ENCODE measurements around the gene FAAP20. TPM values are rescaled to one million over a fixed set of nuclear protein-coding genes. Genes with fewer than 3 reads are reported as not detected.
A peak's percentile ranks its signal among the peaks of the same experiment; 100 is the strongest.
"Not testable (repeated sequence)": the region's sequence is repeated elsewhere in the genome, so short reads cannot be mapped to it uniquely, and the experiment has no call there.

The FAAP20 gene
- total RNA-seq, 2 donors from 2014 or later: 44.6 to 48.6 TPM

DNA sequence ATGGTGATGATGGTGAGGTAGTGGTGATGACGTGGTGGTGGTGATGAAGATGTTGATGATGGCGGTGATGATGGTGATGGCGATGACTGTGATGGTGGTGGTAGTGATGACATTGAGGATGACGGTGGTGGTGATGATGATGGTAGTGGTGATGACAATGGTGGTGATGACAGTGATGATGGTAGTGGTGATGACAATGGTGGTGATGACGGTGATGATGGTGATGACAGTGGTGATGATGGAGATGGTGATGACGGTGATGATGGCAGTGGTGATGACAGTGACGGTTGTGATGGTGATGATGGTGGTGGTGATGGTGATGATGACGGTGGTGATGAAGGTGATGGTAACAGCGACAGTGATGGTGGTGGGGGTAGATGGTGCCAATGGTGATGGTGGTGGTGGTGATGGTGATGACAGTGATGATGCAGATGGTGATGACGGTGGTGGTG is 39.4 kb downstream of the FAAP20 start:
- no peaks in the 10 kb centered on the region for H3K9me3 ChIP-seq (ENCODE audit: control insufficient read depth, low read length, poor library complexity, severe bottlenecking)
- ATAC-seq (no peak), DNase-seq (no peak)
- H3K4me1 Mint-ChIP-seq: peaks cover 4% of the 10 kb centered on the region
- H3K27me3 Mint-ChIP-seq: no peaks in the 10 kb centered on the region
- H3K36me3 Mint-ChIP-seq (ENCODE audit: low read depth): peaks cover 7% of the 10 kb centered on the region
- H3K27ac Mint-ChIP-seq: no peak overlapping the region
- no peak overlapping the region for H3K4me3 Mint-ChIP-seq

DNA sequence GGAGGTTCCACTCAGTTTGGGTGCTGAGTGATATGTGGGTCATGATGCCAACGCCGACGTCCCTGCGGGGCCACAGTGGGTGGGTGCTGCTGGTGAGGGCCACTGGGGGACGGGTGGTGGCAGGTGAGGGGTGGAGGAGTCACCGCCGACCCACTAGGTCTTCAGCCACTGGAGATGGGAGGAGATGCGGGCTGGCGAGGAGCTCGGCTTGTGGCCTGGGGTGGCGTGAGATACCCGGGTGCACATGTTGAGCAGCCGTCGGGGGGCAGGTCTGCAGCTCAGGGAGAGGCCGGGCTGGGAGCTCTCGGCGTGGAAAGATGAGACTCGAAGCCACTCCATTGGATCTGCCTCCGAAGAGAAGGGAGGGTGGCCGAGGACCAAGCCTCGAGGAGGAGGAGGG is 40.5 kb downstream of the FAAP20 start:
- Mint-ChIP-seq H3K4me3 (no peak overlapping the region), H3K36me3 (ENCODE audit: low read depth) (peaks cover 7% of the 10 kb centered on the region), H3K27ac (no peak overlapping the region), H3K27me3 (no peaks in the 10 kb centered on the region), H3K4me1 (peaks cover 4% of the 10 kb centered on the region)
- ATAC-seq (no peak), DNase-seq (no peak)
- no peaks in the 10 kb centered on the region for H3K9me3 ChIP-seq (ENCODE audit: control insufficient read depth, low read length, poor library complexity, severe bottlenecking)

DNA sequence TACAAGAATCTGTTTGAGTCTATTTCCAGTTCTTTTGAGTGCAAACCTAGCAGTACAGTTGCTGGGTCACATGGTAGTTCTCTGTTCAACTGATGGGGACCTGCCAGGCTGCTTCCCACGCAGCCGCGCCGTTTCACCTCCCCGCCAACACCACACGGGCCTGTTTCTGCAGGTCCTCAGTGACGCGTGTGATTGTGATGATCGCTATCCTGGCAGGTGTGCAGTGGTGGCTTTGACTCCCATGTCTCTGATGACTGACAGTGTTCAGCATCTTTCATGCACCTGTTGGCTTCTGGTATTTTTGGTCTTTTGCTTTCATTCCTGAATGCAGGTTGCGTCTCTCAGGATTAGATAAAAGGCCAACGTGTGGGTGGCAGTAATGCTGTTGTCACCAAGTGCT is 41.6 kb downstream of the FAAP20 start:
- ATAC-seq (no peak), DNase-seq (no peak)
- peaks cover 2% of the 10 kb centered on the region for H3K4me1 Mint-ChIP-seq
- no peak overlapping the region for H3K27ac Mint-ChIP-seq
- H3K27me3 Mint-ChIP-seq: no peaks in the 10 kb centered on the region
- peak overlapping the region; percentile 39 for H3K4me3 Mint-ChIP-seq
- no peaks in the 10 kb centered on the region for H3K9me3 ChIP-seq (ENCODE audit: control insufficient read depth, low read length, poor library complexity, severe bottlenecking)
- H3K36me3 Mint-ChIP-seq (ENCODE audit: low read depth): peaks cover 5% of the 10 kb centered on the region

DNA sequence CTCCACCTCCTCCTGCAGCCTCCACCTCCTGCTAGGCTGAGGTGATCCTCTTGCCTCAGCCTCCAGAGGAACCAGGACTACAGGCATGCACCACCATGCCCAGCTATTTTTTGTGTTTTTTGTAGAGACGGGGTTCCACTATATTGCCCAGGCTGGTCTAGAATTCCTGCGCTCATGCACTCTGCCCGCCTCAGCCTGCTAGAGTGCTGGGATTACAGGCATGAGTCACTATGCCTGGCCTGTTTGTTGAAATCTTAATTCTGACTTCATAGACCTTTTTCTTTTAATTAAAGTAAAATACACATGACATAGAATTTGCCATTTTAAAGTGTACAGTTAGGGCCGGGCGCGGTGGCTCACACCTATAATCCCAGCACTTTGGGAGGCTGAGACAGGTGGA is 42.7 kb downstream of the FAAP20 start:
- H3K9me3 ChIP-seq (ENCODE audit: control insufficient read depth, low read length, poor library complexity, severe bottlenecking): no peaks in the 10 kb centered on the region
- no peak for ATAC-seq
- Mint-ChIP-seq H3K4me3 (no peak overlapping the region), H3K4me1 (peaks cover 2% of the 10 kb centered on the region), H3K36me3 (ENCODE audit: low read depth) (peaks cover 5% of the 10 kb centered on the region), H3K27ac (no peak overlapping the region), H3K27me3 (no peaks in the 10 kb centered on the region)
- DNase-seq: no peak

DNA sequence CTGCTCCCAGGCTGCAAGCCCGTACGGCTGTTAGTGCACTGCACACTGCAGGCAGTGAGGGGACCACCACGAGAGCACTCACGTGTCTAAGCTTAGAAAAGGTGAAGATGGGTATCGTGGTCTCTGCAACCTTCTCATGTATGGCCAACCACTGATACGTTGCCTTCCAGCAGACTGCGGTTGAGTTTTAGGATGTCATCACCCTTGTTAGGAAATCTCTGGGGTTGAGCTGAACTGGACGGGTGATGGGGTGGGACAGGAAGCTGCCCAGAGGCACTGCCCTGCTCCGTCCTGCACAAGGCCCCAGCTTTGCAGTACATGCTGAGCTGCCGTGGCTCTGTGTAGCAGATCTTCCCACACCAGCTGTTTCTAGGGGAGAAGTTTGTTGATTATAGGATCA is 43.3 kb downstream of the FAAP20 start:
- no peak overlapping the region for H3K4me3 Mint-ChIP-seq
- DNase-seq (no peak), ATAC-seq (no peak)
- H3K9me3 ChIP-seq (ENCODE audit: control insufficient read depth, low read length, poor library complexity, severe bottlenecking): no peaks in the 10 kb centered on the region
- no peaks in the 10 kb centered on the region for H3K27me3 Mint-ChIP-seq
- no peak overlapping the region for H3K27ac Mint-ChIP-seq
- H3K36me3 Mint-ChIP-seq (ENCODE audit: low read depth): peaks cover 5% of the 10 kb centered on the region
- H3K4me1 Mint-ChIP-seq: peaks cover 2% of the 10 kb centered on the region

DNA sequence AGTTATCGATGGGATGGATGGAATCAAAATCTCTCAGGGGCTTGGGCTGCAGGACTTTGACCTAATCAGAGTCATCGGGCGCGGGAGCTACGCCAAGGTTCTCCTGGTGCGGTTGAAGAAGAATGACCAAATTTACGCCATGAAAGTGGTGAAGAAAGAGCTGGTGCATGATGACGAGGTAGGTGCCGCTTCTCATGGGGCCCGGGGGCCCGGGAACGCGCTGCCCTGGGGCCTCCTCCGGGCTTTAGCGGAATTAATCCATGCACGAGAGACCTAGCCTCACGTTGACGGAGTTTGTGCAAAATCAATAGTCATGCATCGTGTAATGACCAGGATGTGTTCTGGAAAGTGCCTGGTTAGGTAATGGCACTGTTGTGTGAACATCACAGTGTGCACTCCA is 43.8 kb downstream of the FAAP20 start:
- Mint-ChIP-seq H3K4me1 (peaks cover 2% of the 10 kb centered on the region), H3K27ac (no peak overlapping the region), H3K4me3 (no peak overlapping the region), H3K27me3 (no peaks in the 10 kb centered on the region), H3K36me3 (ENCODE audit: low read depth) (peaks cover 5% of the 10 kb centered on the region)
- H3K9me3 ChIP-seq (ENCODE audit: control insufficient read depth, low read length, poor library complexity, severe bottlenecking): no peaks in the 10 kb centered on the region
- ATAC-seq (no peak), DNase-seq (no peak)

DNA sequence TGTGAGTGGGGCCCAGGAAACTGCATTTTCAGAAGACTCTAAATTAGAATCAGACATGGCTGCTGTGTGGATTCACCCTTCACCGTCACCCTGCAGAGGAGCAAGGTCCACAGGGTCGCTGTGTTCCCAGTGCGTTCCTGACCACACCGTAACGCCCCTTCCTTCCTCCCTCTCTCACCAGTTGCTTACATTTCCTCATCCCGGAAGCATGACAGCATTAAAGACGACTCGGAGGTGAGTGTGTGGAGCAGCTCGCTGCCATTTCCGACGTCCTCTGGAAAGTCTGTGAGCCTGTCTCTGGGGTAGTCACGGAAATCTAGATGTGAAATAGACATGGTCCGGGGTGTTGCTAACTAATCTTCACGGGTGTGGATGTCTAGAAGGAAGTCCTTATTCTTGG is 45.9 kb downstream of the FAAP20 start:
- peak; percentile 83 for ATAC-seq
- Mint-ChIP-seq H3K36me3 (ENCODE audit: low read depth) (peaks cover 2% of the 10 kb centered on the region), H3K4me1 (peaks cover 4% of the 10 kb centered on the region), H3K27ac (no peak overlapping the region), H3K4me3 (no peak overlapping the region), H3K27me3 (no peaks in the 10 kb centered on the region)
- no peaks in the 10 kb centered on the region for H3K9me3 ChIP-seq (ENCODE audit: control insufficient read depth, low read length, poor library complexity, severe bottlenecking)
- peak in 2 of 3 donors; percentile 14 to 44 for DNase-seq

DNA sequence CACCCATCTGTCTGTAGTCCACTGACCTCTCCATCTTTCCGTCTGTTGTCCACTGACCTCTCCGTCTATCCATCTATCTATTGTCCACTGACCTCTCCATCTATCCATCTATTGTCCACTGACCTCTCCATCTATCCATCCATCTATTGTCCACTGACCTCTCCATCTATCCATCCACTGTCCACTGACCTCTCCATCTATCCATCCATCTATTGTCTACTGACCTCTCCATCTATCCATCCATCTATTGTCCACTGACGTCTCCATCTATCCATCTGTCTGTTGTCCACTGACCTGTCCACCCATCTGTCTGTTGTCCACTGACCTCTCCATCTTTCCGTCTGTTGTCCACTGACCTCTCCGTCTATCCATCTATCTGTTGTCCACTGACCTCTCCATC is 46.7 kb downstream of the FAAP20 start:
- H3K4me1 Mint-ChIP-seq; H3K36me3 Mint-ChIP-seq (ENCODE audit: low read depth); ATAC-seq; H3K27ac Mint-ChIP-seq; H3K4me3 Mint-ChIP-seq; H3K9me3 ChIP-seq (ENCODE audit: control insufficient read depth, low read length, poor library complexity, severe bottlenecking); H3K27me3 Mint-ChIP-seq; DNase-seq: not testable (repeated sequence)

DNA sequence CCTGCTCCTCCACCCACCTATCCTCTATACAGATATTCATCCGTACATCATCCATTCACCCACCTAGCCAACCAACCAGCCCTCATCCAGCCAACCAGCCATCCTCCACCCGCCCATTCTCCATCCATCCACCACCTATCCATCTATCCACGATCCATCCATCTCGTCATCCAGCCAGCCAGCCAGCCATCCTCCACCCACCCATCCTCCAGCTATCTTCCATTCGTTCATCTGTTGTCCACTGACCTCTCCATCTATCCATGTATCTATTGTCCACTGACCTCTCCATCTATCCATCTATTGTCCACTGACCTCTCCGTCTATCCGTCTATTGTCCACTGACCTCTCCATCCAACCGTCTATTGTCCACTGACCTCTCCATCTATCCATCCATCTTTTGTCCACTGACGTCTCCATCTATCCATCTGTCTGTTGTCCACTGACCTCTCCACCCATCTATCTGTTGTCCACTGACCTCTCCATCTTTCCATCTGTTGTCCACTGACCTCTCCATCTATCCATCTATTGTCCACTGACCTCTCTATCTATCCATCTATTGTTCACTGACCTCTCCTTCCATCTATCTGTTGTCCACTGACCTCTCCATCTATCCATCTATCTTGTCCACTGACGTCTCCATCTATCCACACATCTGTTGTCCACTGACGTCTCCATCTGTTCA is 47.6 kb downstream of the FAAP20 start:
- H3K9me3 ChIP-seq (ENCODE audit: control insufficient read depth, low read length, poor library complexity, severe bottlenecking): no peaks in the 10 kb centered on the region
- Mint-ChIP-seq H3K27ac (no peak overlapping the region), H3K36me3 (ENCODE audit: low read depth) (no peaks in the 10 kb centered on the region), H3K4me1 (peaks cover 2% of the 10 kb centered on the region), H3K4me3 (no peak overlapping the region), H3K27me3 (no peaks in the 10 kb centered on the region)
- no peak for ATAC-seq
- no peak for DNase-seq

DNA sequence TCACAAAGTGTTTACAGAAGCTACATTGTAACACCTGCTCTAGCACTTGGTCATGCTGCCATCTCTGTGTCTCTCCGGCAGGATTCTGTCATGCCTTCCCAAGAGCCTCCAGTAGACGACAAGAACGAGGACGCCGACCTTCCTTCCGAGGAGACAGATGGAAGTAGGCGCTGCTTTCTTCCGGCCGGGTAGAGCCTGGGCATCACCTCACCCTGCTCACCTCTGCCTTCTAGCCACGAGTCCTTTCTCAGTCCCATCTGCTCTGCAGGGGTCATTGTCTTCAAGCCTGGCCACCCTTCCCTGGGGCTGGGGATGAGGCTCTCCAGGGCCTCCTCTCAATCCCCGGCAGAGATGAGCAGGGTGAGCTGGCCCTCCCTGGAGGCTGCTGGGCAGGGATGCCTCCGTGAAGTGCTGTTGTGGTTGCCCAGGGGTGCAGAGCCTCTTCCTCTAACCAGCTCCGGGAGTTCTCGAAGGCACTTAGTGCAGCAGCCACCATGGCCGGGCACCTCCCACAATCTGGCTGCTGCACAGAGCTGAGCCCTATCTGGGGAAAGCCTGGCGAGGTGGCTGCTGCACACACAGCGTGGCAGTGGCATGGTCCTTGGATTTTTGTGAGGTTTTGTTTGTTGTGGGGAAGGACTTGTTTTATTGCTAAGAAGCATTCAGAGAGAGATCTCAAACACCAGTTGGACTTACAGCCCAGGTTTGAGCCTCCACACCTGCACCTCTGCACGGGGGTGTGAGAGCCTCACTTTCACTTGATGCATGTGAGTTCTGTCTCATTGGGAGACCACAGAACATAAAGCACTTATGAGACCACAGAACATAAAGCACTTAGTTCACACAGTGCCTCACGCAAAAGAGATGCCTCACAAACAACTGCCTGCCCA is 48.4 kb downstream of the FAAP20 start:
- H3K27ac Mint-ChIP-seq: no peak overlapping the region
- no peaks in the 10 kb centered on the region for H3K36me3 Mint-ChIP-seq (ENCODE audit: low read depth)
- H3K4me3 Mint-ChIP-seq: no peak overlapping the region
- peaks cover 2% of the 10 kb centered on the region for H3K4me1 Mint-ChIP-seq
- DNase-seq (no peak), ATAC-seq (peak; percentile 26)
- no peaks in the 10 kb centered on the region for H3K27me3 Mint-ChIP-seq
- H3K9me3 ChIP-seq (ENCODE audit: control insufficient read depth, low read length, poor library complexity, severe bottlenecking): no peaks in the 10 kb centered on the region

DNA sequence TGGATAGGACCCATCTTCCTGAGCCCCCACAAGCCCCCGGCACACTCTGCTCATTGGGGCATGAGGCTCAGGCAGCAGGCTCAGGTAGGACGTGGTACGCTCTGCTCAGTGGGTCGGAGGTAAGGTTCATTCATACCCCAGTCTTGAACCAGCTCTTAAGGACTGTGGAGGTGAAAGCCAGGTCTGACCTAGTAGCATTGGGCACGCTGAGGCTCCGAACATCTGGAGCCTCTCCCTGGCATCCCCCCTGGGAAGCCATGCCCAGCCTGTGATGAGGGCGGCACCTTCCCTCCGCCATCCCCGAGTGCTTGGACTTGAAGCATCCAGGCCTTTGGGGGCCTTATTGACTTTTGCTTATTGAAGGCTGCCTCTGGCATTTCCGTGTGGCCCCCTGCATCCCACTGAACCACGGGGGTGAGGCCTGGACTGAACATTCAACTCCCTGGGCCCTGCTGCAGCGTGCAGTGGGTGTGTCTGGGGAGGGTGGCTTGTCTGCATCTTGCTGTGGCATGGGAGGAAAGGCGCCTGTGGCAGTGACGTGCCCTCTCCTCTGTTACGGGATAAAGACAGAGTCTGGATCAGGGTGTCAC is 50.0 kb downstream of the FAAP20 start:
- DNase-seq (no peak), ATAC-seq (no peak)
- Mint-ChIP-seq H3K27me3 (no peaks in the 10 kb centered on the region), H3K4me1 (peaks cover 8% of the 10 kb centered on the region), H3K27ac (no peak overlapping the region), H3K4me3 (no peak overlapping the region), H3K36me3 (ENCODE audit: low read depth) (no peaks in the 10 kb centered on the region)
- H3K9me3 ChIP-seq (ENCODE audit: control insufficient read depth, low read length, poor library complexity, severe bottlenecking): no peaks in the 10 kb centered on the region

DNA sequence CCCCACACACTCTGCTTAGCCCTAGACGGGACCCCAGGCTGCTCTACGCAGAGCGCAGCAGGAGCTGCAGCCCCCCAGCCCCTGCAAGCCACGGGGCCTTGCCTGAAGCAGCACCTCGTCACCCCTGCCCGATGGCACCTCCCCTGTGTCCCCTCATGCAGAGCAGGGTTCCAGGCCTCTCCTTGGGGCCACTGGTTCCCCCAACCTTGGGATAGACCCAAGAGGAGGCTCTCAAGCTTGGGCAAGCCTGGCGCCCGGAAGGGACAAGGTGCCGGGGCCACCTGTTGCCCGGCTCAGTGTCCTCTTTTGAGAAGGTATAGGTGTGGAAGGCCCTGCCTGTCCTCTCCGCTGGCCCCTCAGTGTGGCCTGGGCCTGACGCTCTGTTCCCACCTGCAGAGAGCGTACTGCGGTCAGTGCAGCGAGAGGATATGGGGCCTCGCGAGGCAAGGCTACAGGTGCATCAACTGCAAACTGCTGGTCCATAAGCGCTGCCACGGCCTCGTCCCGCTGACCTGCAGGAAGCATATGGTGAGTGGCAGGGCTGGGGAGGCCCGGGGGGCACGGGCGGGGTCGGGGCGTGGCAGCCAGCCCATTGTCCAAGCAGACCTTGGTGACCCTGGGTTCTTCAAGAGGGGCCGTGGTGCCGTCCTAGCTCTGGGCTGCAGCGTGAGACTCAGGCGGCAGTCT is 50.6 kb downstream of the FAAP20 start:
- Mint-ChIP-seq H3K4me3 (no peak overlapping the region), H3K27me3 (no peaks in the 10 kb centered on the region), H3K36me3 (ENCODE audit: low read depth) (no peaks in the 10 kb centered on the region), H3K4me1 (peaks cover 8% of the 10 kb centered on the region), H3K27ac (no peak overlapping the region)
- ATAC-seq (no peak), DNase-seq (no peak)
- H3K9me3 ChIP-seq (ENCODE audit: control insufficient read depth, low read length, poor library complexity, severe bottlenecking): no peaks in the 10 kb centered on the region

DNA sequence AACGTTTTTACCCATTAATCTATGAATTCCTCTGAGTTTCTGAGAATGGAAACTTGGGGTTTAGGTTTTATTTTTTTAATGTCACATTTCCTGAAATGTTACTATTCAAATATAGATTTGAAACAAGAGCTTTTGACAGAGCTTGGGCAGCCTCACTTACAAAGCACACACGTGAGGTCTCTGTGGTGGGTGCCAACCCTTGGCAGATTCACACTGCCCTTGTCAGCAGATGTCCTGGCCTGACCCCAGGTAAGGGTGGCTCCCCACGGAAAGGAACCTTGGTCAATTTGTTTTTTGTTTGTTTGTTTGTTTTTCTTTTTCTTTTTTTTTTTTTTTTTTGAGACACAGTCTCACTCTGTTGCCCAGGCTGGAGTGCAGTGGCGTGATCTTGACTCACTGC is 53.5 kb downstream of the FAAP20 start:
- Mint-ChIP-seq H3K4me1 (peaks cover 10% of the 10 kb centered on the region), H3K36me3 (ENCODE audit: low read depth) (no peaks in the 10 kb centered on the region), H3K27ac (no peak overlapping the region), H3K27me3 (no peaks in the 10 kb centered on the region), H3K4me3 (no peak overlapping the region)
- H3K9me3 ChIP-seq (ENCODE audit: control insufficient read depth, low read length, poor library complexity, severe bottlenecking): no peaks in the 10 kb centered on the region
- no peak for ATAC-seq
- no peak for DNase-seq

All from T-helper 17 cell (primary cell).